BE2C (cell line): ENCODE data around the gene CDH22.

Experiments used
- DNase-seq: peaks from one replicate; pipeline ENCODE4 v3.0.0-alpha.2; 2020
- H3K27me3 ChIP-seq: fragments of 250-450 bp; sonication (Bioruptor Pico); 2 replicates; pipeline ENCODE4 v1.5.1; 2020; ENCODE audit warnings: mild to moderate bottlenecking
- H3K36me3 ChIP-seq: fragments of 250-450 bp; sonication (Bioruptor Pico); 2 replicates; pipeline ENCODE4 v1.5.1; 2020; ENCODE audit warnings: mild to moderate bottlenecking
- H3K4me1 ChIP-seq: fragments of 250-450 bp; sonication (Bioruptor Pico); 2 replicates; pipeline ENCODE4 v1.5.1; 2020
- H3K4me3 ChIP-seq: 2 replicates; pipeline ENCODE4 v1.5.1; 2011; ENCODE audit warnings: low read depth, low read length
- H3K9me3 ChIP-seq: fragments of 250-450 bp; sonication (Bioruptor Pico); 2 replicates; pipeline ENCODE4 v1.5.1; 2020
- CTCF ChIP-seq: IDR thresholded peaks from 2 replicates; pipeline ENCODE4 v1.5.1; 2012; ENCODE audit warnings: mild to moderate bottlenecking, low read depth, low read length

CDH22 gene

GRCh38 chr20:46342010-46342378 lies 33.7 kb upstream of the CDH22 start:
- TF ChIP-seq CTCF, result no peak
- Histone ChIP-seq H3K27me3 (no peaks in the 10 kb centered on the region), H3K36me3 (no peaks in the 10 kb centered on the region), H3K9me3 (no peaks in the 10 kb centered on the region), H3K4me3 (no peak overlapping the region), H3K4me1 (no peaks in the 10 kb centered on the region)
- no peak for DNase-seq

GRCh38 chr20:46341074-46342009 lies 33.0 kb upstream of the CDH22 start:
- Histone ChIP-seq H3K36me3 (no peaks in the 10 kb centered on the region), H3K9me3 (no peaks in the 10 kb centered on the region), H3K4me1 (no peaks in the 10 kb centered on the region), H3K4me3 (no peak overlapping the region), H3K27me3 (no peaks in the 10 kb centered on the region)
- no peak for TF ChIP-seq CTCF
- DNase-seq, result no peak

GRCh38 chr20:46339037-46339436 lies 30.7 kb upstream of the CDH22 start:
- Histone ChIP-seq H3K4me1 (no peaks in the 10 kb centered on the region), H3K27me3 (no peaks in the 10 kb centered on the region), H3K4me3 (no peak overlapping the region), H3K9me3 (no peaks in the 10 kb centered on the region), H3K36me3 (no peaks in the 10 kb centered on the region)
- no peak for TF ChIP-seq CTCF
- no peak for DNase-seq

GRCh38 chr20:46336735-46337134 lies 28.4 kb upstream of the CDH22 start:
- Histone ChIP-seq H3K9me3 (no peaks in the 10 kb centered on the region), H3K4me3 (no peak overlapping the region), H3K4me1 (peaks cover 13% of the 10 kb centered on the region), H3K36me3 (no peaks in the 10 kb centered on the region), H3K27me3 (no peaks in the 10 kb centered on the region)
- TF ChIP-seq CTCF, result no peak
- DNase-seq, result no peak

- Histone ChIP-seq H3K4me1 (peaks cover 31% of the 10 kb centered on the region), H3K27me3 (no peaks in the 10 kb centered on the region), H3K4me3 (no peak overlapping the region), H3K9me3 (no peaks in the 10 kb centered on the region), H3K36me3 (no peaks in the 10 kb centered on the region)
- TF ChIP-seq CTCF, result no peak
- DNase-seq, result no peak
Observed at GRCh38 chr20:46334303-46334904, 26.1 kb upstream of the CDH22 start.
